KOPT-K1 (cell line): Measurements from ENCODE around the gene FLNB.

ENCODE experiments used
- H3K27ac ChIP-seq: fragments of 200-600 bp; sonication (generic); 2 replicates; pipeline ENCODE4 v1.5.1; 2016; ENCODE audit warnings: antibody characterized with exemption, mild to moderate bottlenecking, low read depth, low read length; ENCODE audit not compliant: poor library complexity, severe bottlenecking
- H3K36me3 ChIP-seq: fragments of 200-600 bp; sonication (generic); 2 replicates; pipeline ENCODE4 v1.5.1; 2017; ENCODE audit warnings: antibody characterized with exemption, mild to moderate bottlenecking, low read length, moderate library complexity; ENCODE audit not compliant: insufficient read depth
- H3K9me3 ChIP-seq: fragments of 200-600 bp; sonication (generic); 2 replicates; pipeline ENCODE4 v1.5.1; 2017; ENCODE audit warnings: antibody characterized with exemption, low read length, mild to moderate bottlenecking; ENCODE audit not compliant: insufficient read depth, poor library complexity, severe bottlenecking

The FLNB gene

DNA sequence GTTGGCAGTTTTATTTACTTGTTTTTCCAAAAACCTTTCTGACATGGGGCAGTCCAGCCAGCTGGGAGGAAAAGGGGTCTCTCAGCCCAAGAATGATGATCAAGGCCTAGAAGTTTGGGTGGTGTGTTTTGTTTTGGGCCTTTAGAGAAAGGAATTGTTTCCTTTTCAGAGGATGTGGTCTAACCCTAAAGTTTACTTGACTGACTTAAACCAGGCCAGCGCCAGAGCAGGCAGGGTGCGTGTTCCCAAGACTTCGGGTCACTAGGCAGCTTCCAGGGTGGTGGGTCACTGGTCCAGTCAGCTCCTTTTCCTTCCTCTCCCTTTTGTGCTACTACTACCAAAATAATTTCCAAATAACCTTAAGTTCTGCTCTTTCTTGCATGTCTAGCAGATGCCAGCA lies 4.9 kb downstream of the FLNB start:
- no peaks in the 10 kb centered on the region for H3K36me3 ChIP-seq
- no peak overlapping the region for H3K27ac ChIP-seq
- H3K9me3 ChIP-seq: no peaks in the 10 kb centered on the region

DNA sequence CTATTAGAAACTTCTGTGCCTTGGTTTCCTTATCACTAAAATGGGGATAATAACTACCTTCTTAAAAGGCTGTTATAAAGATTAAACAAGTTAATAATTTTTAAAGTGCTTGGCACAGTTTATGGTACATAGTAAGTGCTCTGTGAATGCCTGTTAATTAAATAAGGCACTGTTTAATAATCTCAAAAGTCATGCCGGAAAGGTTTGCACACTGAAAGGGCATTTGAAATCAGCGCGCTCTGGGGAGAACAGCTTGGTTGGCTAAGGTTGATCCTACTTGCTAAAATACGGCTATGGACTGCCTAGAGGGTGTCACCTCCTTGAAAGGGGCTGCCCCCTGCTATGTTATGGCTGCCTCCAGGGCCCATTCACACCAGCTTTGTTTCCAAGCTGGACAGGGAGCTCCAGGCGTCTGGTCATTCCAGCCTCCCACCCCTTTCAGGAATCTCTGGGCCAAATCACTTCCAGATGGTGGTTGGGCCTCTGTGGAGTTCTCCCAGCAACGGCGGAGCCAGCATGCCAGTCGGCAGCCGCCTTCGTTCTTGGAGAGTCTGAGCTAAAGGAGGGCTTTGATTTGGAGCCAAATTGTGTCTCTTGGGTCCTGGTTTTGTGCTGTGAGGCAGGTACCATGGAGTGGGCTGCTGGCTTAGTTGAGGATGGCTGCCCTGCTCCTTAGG lies 5.9 kb downstream of the FLNB start:
- H3K27ac ChIP-seq: no peak overlapping the region

DNA sequence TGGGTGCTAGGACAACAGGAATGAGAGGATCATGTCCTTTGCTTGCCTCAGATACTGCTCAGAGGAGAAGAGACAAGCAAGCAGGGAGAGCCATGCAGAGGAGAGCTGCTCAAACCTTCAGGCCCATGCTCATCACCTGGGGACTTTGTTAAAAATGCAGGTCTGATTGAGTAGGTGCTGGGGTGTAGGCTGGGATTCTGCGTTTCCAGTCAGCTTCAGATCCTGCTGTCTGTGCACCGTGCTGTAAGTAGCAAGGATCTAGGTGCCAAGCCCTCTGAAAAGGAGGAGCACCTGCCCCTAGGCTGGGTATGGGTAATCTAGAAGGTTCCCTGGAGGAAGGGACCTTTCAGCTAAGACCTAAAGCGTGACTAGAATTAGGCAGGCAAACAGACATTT lies 7.3 kb downstream of the FLNB start:
- H3K9me3 ChIP-seq: no peaks in the 10 kb centered on the region
- H3K36me3 ChIP-seq: no peaks in the 10 kb centered on the region
- no peak overlapping the region for H3K27ac ChIP-seq

More for the DNA sequence above, 5.9 kb downstream of the FLNB start:
- no peaks in the 10 kb centered on the region for H3K36me3 ChIP-seq
- no peaks in the 10 kb centered on the region for H3K9me3 ChIP-seq

GRCh38 chr3:58016710-58017109 lies 8.5 kb downstream of the FLNB start:
- no peaks in the 10 kb centered on the region for H3K9me3 ChIP-seq
- H3K36me3 ChIP-seq: no peaks in the 10 kb centered on the region
- no peak overlapping the region for H3K27ac ChIP-seq

- Histone ChIP-seq H3K9me3 (no peaks in the 10 kb centered on the region), H3K36me3 (no peaks in the 10 kb centered on the region), H3K27ac (no peak overlapping the region)
Observed at GRCh38 chr3:58018892-58019742, 10.9 kb downstream of the FLNB start.

DNA sequence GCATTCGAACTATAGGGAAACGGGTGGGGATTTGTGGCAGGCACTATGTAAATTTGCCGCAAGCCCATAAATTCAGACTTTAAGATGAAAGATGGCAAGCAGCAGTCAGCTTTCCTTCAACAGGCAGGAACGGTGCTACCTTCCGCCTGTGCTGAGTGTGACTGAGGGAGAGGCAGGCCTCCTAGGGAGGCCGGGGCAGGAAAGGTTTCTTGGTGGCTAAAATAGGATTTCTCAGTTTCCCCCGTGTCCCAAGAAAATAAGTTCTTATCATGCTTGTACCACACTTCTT lies 12.5 kb downstream of the FLNB start:
- Histone ChIP-seq H3K9me3 (no peaks in the 10 kb centered on the region), H3K27ac (no peak overlapping the region), H3K36me3 (no peaks in the 10 kb centered on the region)

DNA sequence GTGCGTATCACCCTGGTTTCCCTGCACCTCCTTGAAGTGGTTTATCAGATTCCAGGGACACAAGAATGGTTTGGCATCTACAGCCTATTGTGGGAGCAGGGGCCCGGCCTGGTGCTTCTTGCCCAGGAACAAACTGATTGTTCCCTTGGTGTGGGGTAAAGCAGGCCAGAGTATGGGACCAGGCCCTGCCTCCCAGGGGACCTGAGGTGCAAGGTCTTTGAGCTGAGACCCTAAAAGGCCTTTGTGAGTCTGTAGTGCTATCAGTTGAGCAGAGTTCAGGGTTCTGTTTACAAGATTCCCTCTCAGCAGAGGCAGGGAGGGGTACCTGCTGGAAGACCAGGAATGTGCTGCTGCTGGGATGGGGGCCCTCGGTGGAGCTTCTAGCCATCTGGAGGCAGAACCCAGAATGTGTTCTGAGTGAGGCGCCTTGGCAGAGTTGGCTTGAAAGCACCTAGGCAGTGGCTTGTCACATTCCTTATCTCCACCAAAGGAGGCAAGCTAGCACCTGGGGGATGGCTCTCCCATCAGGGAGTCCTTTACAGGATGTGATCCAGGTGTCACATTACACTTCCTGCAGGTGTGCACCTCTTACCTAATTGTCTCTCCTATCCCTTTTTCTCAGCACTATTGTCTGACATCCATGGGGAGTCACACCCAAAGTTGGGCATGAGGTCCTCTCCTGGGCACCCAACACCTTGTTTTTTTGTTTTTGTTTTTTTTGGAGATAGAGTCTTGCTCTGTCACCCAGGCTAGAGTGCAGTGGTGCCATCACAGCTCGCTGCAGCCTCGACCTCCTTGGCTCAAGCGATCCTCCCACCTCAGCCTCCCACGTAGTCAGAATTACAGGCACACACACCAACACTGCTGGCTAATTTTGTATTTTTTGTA lies 13.1 kb downstream of the FLNB start:
- H3K27ac ChIP-seq: no peak overlapping the region
- no peaks in the 10 kb centered on the region for H3K36me3 ChIP-seq
- H3K9me3 ChIP-seq: no peaks in the 10 kb centered on the region

DNA sequence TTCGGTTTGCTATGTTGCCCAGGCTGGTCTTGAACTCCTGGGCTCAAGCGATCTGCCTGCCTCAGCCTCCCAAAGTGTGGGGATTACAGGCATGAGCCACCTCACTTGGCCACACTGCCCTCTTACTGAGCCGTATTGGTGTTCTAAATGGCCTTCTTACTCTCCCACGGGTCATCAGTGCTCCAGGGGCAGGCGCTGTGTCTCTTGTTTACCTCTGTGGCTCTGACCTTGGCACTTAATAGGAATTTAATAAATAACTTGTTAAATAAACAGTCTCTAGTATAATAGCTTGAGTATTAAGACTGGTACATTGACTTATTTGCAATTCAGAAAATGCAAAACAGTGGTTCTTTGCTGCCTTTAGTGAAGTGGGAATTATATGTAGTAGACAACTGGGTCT lies 13.7 kb downstream of the FLNB start:
- H3K9me3 ChIP-seq: no peaks in the 10 kb centered on the region
- H3K27ac ChIP-seq: no peak overlapping the region
- no peaks in the 10 kb centered on the region for H3K36me3 ChIP-seq

DNA sequence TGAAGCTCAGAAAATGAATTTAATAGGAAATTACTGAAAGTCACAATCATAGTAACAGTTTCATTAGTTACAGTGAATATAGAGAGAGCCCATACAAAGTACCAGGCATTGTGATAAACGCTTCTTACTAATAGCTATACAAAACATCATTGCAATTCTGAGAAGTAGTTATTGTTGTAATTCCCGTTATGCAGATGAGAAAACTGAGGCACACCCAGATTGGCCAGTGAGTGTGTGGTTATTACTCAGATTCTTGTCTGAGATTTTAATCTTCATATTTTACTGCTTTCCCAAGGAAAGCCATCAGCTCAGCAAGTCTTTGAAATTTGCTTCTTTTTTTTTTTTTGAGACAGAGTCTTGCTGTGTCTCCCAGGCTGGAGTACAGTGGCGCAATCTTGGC lies 14.3 kb downstream of the FLNB start:
- H3K9me3 ChIP-seq: no peaks in the 10 kb centered on the region
- H3K36me3 ChIP-seq: no peaks in the 10 kb centered on the region
- no peak overlapping the region for H3K27ac ChIP-seq

- H3K27ac ChIP-seq: no peak overlapping the region
- no peaks in the 10 kb centered on the region for H3K36me3 ChIP-seq
- H3K9me3 ChIP-seq: no peaks in the 10 kb centered on the region
Observed at GRCh38 chr3:58023531-58023930, 15.3 kb downstream of the FLNB start.

- no peaks in the 10 kb centered on the region for H3K9me3 ChIP-seq
- H3K27ac ChIP-seq: no peak overlapping the region
- H3K36me3 ChIP-seq: no peaks in the 10 kb centered on the region
Observed at GRCh38 chr3:58025406-58025805, 17.2 kb downstream of the FLNB start.

DNA sequence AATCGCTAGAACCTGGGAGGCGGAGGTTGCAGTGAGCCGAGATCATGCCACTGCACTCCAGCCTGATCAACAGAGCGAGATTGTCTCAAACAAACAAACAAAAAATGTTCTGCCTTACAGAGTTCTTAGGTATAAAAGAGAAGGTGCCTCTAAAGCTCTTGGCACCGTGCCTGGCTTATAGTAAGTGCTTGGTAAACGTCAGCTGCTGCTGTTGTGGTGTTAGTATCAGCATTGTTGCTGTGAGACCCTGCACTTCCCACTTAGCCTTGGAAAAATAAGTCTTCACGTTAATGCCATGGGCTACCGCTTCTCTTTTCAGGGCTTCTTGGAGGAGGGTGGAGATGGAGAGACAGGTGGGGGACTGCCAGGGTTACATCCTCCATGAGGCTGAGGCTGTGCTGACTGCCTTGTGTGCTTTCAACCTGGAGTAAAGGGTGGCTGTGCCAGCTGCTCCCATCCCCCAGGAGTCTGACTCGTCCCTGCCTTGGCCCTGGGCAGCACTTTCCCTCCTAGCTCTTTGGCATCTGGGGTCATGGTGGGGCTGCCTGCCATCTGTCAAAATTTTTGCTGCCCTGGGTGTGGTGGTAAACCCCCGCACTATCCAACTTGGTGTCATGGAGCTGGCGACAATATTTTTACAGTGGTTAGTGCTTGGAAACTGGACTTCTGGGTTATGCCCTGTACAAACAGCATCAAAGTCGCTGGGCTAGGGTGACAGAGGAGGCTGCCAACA lies 17.8 kb downstream of the FLNB start:
- H3K27ac ChIP-seq: no peak overlapping the region
- no peaks in the 10 kb centered on the region for H3K36me3 ChIP-seq
- no peaks in the 10 kb centered on the region for H3K9me3 ChIP-seq

- no peaks in the 10 kb centered on the region for H3K9me3 ChIP-seq
- no peak overlapping the region for H3K27ac ChIP-seq
- no peaks in the 10 kb centered on the region for H3K36me3 ChIP-seq
Observed at GRCh38 chr3:58026598-58026997, 18.4 kb downstream of the FLNB start.

DNA sequence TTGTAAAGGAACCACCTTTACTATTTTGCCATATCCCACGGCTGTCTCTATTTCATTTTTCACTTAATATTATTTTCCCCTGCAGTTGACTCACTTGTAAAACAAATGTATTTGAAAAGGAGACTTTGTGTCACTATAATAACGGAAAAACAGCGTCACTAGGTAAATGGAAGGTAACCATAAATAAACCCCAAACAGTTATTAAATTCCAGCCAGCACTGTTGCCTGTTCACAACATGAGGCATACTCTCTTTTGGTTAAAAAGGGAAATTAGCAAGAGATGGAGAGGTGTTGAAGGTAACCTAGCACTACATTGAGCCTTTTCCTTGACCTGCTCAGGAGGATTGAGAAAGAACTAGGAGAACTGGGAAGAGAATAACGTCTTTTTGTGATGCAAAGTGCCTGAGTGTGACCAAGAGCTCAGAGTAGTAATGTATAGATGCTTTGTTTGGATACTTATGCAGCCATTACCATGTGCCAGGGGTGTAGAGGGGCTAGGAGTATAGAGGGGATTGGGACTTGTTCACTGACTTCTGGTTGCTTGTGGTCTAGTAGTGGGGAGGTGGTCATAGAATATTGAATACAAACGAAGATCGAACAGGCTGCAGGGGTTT lies 19.6 kb downstream of the FLNB start:
- no peaks in the 10 kb centered on the region for H3K36me3 ChIP-seq
- H3K9me3 ChIP-seq: no peaks in the 10 kb centered on the region
- no peak overlapping the region for H3K27ac ChIP-seq
